GM13976 (cell line): Measurements from ENCODE around the gene BRSK2.

ENCODE experiments used
- DNase-seq: peaks from one replicate; pipeline ENCODE4 v3.0.0; 2012; ENCODE audit warnings: low spot score
- CTCF ChIP-seq: IDR thresholded peaks from 2 replicates; pipeline ENCODE4 v1.5.1; 2012; ENCODE audit warnings: borderline replicate concordance, mild to moderate bottlenecking; ENCODE audit not compliant: insufficient read depth; ENCODE audit errors: extremely low read depth, missing control alignments, control extremely low read depth
- in situ Hi-C: fragments of 300-500 bp; cut with MboI; formaldehyde crosslinking; loops from one replicate; pipeline ENCODE4 v1.12.0; 2022; ENCODE audit warnings: low sequenced_read_pairs, mixed read lengths, inconsistent platforms; ENCODE audit not compliant: unreplicated experiment

BRSK2 gene

GRCh38 chr11:1481861-1482441, 92.2 kb downstream of the BRSK2 start:
- in situ Hi-C loops = no loop called here
- DNase-seq = no peak
- TF ChIP-seq CTCF = no peak

GRCh38 chr11:1482581-1483444, 93.1 kb downstream of the BRSK2 start:
- DNase-seq = no peak
- no peak for TF ChIP-seq CTCF
- in situ Hi-C loops = no loop called here

DNA sequence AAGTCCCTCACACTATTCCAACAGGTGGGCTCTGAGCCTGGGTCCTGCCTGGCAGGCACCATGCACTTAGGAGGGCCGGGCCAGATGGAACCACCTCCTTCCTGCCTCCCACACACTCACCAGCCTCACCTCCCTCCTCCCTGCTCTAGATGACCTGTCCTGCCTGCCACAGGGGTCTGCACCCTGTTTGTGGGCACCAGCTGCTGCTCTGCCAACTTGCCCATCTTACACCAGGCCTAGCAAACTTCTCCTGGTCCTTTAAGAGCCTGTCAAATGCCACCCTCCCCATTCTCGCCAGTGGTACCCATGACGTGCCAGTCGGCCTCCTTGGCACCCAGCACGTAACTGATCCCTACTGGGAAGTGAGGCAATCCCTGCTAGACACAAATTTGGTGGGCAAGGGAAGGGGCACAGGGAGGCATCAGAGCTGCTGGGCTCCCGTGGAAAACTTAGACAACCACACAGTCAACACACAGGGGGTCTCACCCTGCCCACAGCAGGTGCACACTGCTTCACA, 93.8 kb downstream of the BRSK2 start:
- TF ChIP-seq CTCF = no peak
- DNase-seq = no peak
- in situ Hi-C loops = no loop called here

DNA sequence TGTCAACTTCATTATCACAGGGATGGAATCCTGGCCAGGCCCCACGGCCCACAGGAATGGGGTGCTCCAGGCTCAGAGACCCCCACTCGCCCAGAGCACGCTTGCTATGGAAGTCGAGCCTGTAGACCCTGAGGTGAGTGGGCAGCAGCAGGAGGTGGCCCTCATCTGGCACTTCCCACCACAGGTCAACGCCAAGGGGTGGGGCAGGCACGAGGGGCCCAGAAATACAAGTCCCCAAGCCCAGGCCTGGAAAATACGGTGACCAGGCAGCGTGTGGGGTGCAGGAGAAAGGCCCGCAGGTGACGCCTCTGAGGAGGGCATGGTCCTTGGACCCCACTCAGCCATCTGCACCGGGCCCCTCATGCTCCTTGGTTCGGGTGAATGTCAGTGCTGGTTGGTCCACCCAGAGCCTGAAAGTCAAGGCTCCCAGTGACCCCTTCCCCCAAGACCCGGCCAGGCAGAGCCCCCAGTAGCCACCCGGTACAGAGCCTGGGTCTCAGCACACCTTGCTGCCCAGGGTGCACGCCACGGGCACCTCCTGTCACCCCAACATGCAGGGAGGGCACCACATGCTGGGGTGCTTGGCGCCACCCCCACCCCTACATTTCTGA, 94.4 kb downstream of the BRSK2 start:
- in situ Hi-C loops = no loop called here
- no peak for DNase-seq
- TF ChIP-seq CTCF = no peak

DNA sequence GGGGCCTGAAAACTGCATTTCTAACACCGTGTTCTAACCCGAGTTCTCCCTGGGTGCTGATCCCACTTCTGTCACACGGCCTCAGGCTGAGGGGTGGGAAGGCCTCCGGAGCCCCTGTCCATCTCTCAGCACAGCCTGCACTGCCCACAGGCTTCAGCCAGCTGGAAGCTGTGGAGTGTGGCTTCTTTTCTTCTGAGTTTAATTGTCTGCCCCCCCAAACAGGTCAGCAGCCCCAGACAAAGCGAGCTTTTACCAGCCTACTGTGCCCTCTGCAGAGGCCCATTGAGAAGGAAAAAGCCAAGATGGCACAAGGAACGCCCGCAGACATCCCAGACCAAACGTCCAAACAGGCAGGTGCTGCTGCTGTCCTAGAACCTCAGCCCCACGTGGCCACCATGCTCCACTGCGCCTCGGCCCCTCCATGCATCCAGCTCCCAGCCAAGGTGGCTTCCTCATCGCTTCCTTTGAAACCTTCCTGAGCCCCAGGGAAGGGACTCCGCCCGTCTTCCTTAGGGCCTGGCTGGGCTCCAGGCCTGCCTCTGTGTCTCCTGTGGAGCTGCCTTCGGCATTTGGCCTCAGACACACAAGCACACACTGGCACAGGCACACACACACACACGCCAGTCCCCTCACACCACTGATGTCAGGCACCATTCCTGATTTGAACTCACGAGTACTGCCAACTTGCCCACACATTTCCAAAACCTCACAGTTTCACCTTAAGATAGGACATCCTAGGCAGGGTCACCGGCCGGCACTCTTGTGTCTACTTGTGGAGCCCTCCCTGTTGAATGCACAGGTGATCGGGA, 95.2 kb downstream of the BRSK2 start:
- in situ Hi-C loops = no loop called here
- no peak for TF ChIP-seq CTCF
- DNase-seq = no peak

GRCh38 chr11:1485504-1485885, 95.8 kb downstream of the BRSK2 start:
- DNase-seq = no peak
- in situ Hi-C loops = no loop called here
- TF ChIP-seq CTCF = no peak
